H1 (cell line): ENCODE results near the gene PSMB11. TPM values are rescaled to one million over a fixed set of nuclear protein-coding genes. Genes with fewer than 3 reads are reported as not detected.

ENCODE experiments used
- ATF3 ChIP-seq: IDR thresholded peaks from 2 replicates; pipeline ENCODE4 v1.6.1; 2011; ENCODE audit warnings: low read depth, mild to moderate bottlenecking, low read length; ENCODE audit not compliant: insufficient read depth
- polyA plus RNA-seq, 7 experiments: library from polyadenylated mRNA; depleted of rRNA in 3 of 7; stranded (reverse) in 5 of 7; unstranded in 2 of 7; fragments of >200 nt in 5 of 7; fragments of 200-250 nt in 2 of 7; gene quantifications; 1 replicate in 5 of 7; 2 replicates in 1 of 7; 4 replicates in 1 of 7; pipeline versions ENCODE4 v1.2.1 to v1.2.3, GENCODE V29; 2011 to 2013; ENCODE audit warnings: missing spikeins in 2 of 7, mixed read lengths in 2 of 7
- total RNA-seq: library from RNA; stranded (reverse); fragmentation: NEBNext Ultra II Directional; extraction: Animal tissue kit (Norgen Biotek cat#: 25700); gene quantifications from 2 replicates; pipeline ENCODE4 v1.2.1, GENCODE V29; 2021

Gene PSMB11
- total and polyA plus RNA-seq, 2 of the 8 experiments (the other 6 are each of a cell fraction or from before 2014, with no cell fraction given), result not detected

DNA sequence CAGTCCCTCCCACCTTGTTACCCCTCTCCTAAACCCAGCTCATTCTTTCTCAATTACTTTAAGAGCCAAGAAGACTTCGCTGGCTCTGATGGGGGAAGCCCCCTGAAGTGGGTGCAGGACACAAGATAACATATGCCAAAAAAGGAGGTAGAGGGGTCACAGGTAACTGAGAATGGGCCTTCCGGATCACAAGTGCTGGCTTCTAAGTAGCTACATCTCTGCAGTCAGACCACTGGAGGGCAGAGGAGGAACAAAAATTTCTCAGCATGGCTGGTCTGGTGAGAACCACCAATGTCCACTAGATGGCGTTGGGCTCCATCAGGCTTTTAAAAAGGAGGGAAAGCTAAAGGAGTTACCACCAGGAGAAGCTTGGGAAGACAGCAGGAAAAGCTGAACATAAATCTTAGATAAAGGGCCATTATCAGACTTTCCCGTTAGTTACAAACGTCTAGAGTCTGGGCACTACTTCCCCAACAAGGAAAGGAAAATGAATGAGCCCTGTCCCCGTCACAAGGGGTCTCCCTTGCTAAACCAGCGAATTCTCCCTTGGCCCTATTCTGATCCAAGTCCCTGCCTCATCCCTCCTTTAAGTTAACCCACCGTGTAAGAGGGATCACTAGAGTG is 26.9 kb downstream of the PSMB11 start (continued):
- TF ChIP-seq ATF3, result 0 out of 2 replicates have a peak, but pooled peaks have one; percentile 25
